Right lobe of liver (tissue), 6 donors: ENCODE results near the gene STK40. TPM values are rescaled to one million over a fixed set of nuclear protein-coding genes. Genes with fewer than 3 reads are reported as not detected.
A peak's percentile ranks its signal among the peaks of the same experiment; 100 is the strongest.

ENCODE experiments used
- ATAC-seq, 4 donors: fragments of 200-7000 bp; cut with Tn5 transposase; one replicate each; pipeline ENCODE4 v1.9.1; 2020; ENCODE audit warnings: mild to moderate bottlenecking in 4 of 4, moderate library complexity in 4 of 4
- DNase-seq, 3 donors: peaks; one replicate each; pipeline ENCODE4 v3.0.0-alpha.2; 2020
- H3K27ac ChIP-seq, 3 donors: fragments of 200-600 bp; one replicate each; pipeline ENCODE4 v1.8.0; 2022
- H3K27me3 ChIP-seq, 2 donors: fragments of 200-600 bp; one replicate each; pipeline ENCODE4 v1.8.0; 2022
- H3K36me3 ChIP-seq, 4 donors: fragments of 200-600 bp; sonication (generic) in 1 of 4; one replicate each; pipeline versions ENCODE4 v1.5.1 to v1.8.0; 2017 to 2022; ENCODE audit warnings: control low read depth in 1 of 4
- H3K4me1 ChIP-seq, 4 donors: fragments of 200-600 bp; sonication (generic) in 1 of 4; one replicate each; pipeline versions ENCODE4 v1.5.1 to v1.8.0; 2017 to 2022; ENCODE audit warnings: control low read depth in 1 of 4
- H3K4me3 ChIP-seq, 3 donors: fragments of 200-600 bp; one replicate each; pipeline ENCODE4 v1.8.0; 2022
- H3K9me3 ChIP-seq, 4 donors: fragments of 200-600 bp; sonication (generic) in 1 of 4; one replicate each; pipeline versions ENCODE4 v1.5.1 to v1.8.0; 2017 to 2022; ENCODE audit warnings: control low read depth in 1 of 4
- CTCF ChIP-seq, 4 donors: fragments of 200-600 bp in 3 of 4; fragments of 450-650 bp in 1 of 4; IDR thresholded peaks; one replicate each; pipeline versions ENCODE4 v1.5.1 to v1.8.0; 2016 to 2022; ENCODE audit warnings: antibody characterized with exemption in 4 of 4, mild to moderate bottlenecking in 2 of 4
- POLR2A ChIP-seq: fragments of 450-650 bp; IDR thresholded peaks from one replicate; pipeline ENCODE4 v1.6.1; 2017; ENCODE audit warnings: antibody characterized with exemption, mild to moderate bottlenecking
- WGBS: methylation state at CpG from one replicate; pipeline ENCODE4 v1.1.6; 2018; ENCODE audit warnings: low coverage, low lambda C conversion rate; ENCODE audit not compliant: insufficient coverage; ENCODE audit errors: missing lambda C conversion rate; 5-methylcytosine and 5-hydroxymethylcytosine counted together
- intact Hi-C, 2 donors: fragments of 100-400 bp; cut with DNase I; formaldehyde crosslinking; loops; one replicate each; pipeline versions ENCODE4 v1.11.2 to v1.14.1; 2022
- total RNA-seq, 6 experiments: library from RNA; depleted of rRNA in 2 of 6; stranded (reverse); fragments of >200 nt in 2 of 6; fragmentation: NEBNext Ultra II Directional in 3 of 6; extraction: Animal tissue kit (Norgen Biotek cat#: 25700) in 3 of 6; gene quantifications; one replicate each; pipeline versions ENCODE4 v1.1.0 to v1.2.4, GENCODE V29; 2016 to 2023
- donor health status: DM: no; HTN: yes; CAD: no.
- donor health status: DM: no; HTN: no; CAD: no.
- donor health status: DM: no; HTN: no; CAD: no.
- donor health status: DM: no; HTN: yes; CAD: no.
- donor health status: DM: no; HTN: yes; CAD: no.

STK40 gene
- total RNA-seq, 6 experiments from 2014 or later, result 22.7 to 45.5 (median 29.0) TPM

DNA sequence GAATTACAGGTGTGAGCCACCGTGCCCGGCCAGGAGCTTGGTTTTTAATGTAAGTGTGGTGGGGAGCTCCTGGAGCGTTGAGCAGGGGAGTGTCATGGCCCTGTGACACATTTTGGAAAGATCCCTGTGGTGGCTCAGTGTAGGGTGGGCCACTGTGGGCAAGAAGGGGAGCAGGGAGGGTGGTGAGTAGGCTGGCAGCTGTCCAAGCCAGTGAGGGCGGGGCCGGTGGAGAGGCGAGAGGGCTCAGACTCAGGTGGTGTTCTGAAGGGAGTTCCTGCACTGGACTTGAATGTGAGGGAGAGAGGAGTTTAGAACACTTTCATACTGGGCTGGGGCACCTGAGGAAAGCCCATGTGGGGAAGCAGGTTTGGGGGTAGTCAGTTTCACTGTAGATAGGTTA, 59.2 kb downstream of the STK40 start:
- Histone ChIP-seq H3K4me3 (no peak overlapping the region), H3K4me1 (peaks cover 0 to 10% (median 4%) of the 10 kb centered on the region in 4 donors), H3K9me3 (no peaks in the 10 kb centered on the region), H3K27me3 (no peaks in the 10 kb centered on the region), H3K27ac (no peak overlapping the region), H3K36me3 (no peaks in the 10 kb centered on the region)
- intact Hi-C loops, result no loop called here
- DNase-seq (no peak), ATAC-seq (no peak)
- WGBS, result 67% methylated on average over 5 of the region's 6 CpGs
- TF ChIP-seq CTCF (IDR thresholded peaks at IDR 0.05) (no peak), POLR2A (no peak)

DNA sequence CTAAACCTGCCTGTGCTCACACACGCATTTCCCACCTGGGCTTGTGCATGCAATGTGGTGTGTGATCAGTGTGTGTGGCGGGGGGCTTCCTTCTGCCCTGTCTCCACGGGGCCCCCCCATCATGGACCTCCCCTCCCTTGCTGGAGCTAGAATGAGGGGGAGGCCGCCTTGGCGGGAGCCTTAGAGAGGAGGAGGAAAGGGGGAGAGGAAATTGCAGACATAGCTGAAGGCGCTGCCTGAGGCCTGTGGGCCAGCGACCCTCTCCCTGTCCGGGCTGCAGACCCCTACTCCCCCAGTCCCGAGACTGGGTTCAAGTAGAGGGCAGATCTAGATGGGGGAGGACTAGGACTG, 61.4 kb downstream of the STK40 start:
- DNase-seq, result no peak
- WGBS, result 9% methylated on average over 4 of the region's 9 CpGs
- H3K27ac ChIP-seq, result peak overlapping the region in 2 of 3 donors; percentile 25 to 63
- H3K4me3 ChIP-seq, result no peak overlapping the region
- no peak for ATAC-seq
- TF ChIP-seq POLR2A, result no peak
- intact Hi-C loops, result no loop called here
- peaks cover 0 to 15% (median 4%) of the 10 kb centered on the region in 4 donors for H3K4me1 ChIP-seq
- H3K36me3 ChIP-seq, result no peaks in the 10 kb centered on the region
- H3K9me3 ChIP-seq, result no peaks in the 10 kb centered on the region
- H3K27me3 ChIP-seq, result no peaks in the 10 kb centered on the region

DNA sequence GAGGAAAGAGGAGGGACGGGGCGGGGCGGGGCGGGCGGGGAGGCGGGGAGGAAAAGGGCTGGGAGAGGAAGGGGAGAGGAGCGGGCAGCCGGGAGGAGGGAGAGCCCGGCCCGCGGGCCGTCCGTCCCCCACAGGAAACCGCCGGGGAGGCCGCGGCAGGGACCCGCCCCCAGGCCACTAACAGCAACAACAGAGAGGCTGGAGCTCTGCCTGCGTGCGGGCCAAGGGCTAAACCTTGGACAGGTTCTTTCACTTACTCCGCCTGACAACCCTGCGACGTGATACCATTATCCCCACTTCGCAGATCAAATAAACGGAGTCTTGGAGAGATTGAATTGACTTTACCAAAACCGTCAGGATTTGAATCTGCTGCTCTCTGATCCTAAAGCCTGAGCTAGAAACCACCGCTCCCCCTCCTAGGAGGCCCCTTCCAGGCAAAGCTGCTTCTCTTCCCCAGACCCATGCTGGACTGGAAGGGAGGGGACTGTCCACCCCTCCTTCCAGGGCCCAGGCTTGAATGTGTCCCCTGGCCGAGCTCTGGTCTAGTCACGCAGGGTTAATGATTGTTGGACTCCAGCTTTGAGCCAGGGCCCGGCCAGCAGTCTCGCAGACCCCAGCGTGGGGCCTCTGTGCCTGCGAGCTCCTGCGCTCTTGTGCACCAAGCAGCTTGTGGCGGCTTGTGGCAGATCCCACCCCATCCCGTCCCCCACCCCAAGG, 61.9 kb downstream of the STK40 start, which contains the start of gene EVA1B:
Gene EVA1B, minus strand, starts transcription at position 10 of the 717 bp plus-strand sequence. CDS start 608 bp downstream, outside the sequence.
- ATAC-seq (peak; percentile 76 to 82 (median 80)), DNase-seq (peak; percentile 79 to 83 (median 80))
- Histone ChIP-seq H3K27ac (peak within 1 kb of the TSS; percentile 30 to 73 (median 63)), H3K4me1 (peaks cover 0 to 10% (median 4%) of the 10 kb centered on the region in 4 donors), H3K36me3 (no peaks in the 10 kb centered on the region), H3K4me3 (peak within 1 kb of the TSS; percentile 56 to 71 (median 64)), H3K9me3 (no peaks in the 10 kb centered on the region), H3K27me3 (no peaks in the 10 kb centered on the region)
- TF ChIP-seq CTCF (IDR thresholded peaks at IDR 0.05) (no peak), POLR2A (no peak)
- intact Hi-C loops, result no loop called here
- WGBS, result 9% methylated on average over 9 of the region's 36 CpGs

GRCh38 chr1:36322786-36323635, 62.7 kb downstream of the STK40 start:
- DNase-seq (peak in 2 of 3 donors; percentile 57 to 58), ATAC-seq (peak; percentile 12 to 19 (median 16))
- Histone ChIP-seq H3K4me3 (peak overlapping the region; percentile 56 to 71 (median 64)), H3K27me3 (no peaks in the 10 kb centered on the region), H3K27ac (peak overlapping the region; percentile 30 to 73 (median 63)), H3K9me3 (no peaks in the 10 kb centered on the region), H3K4me1 (peaks cover 0 to 10% (median 4%) of the 10 kb centered on the region in 4 donors), H3K36me3 (no peaks in the 10 kb centered on the region)
- intact Hi-C loops, result no loop called here
- 22% methylated on average over 8 of the region's 83 CpGs for WGBS
- TF ChIP-seq CTCF (IDR thresholded peaks at IDR 0.05) (no peak), POLR2A (no peak)
